HEK293T (cell line): Measurements from ENCODE around the gene LRMDA.

Experiments used
- BHLHE40 ChIP-seq: fragments of 450-650 bp; IDR thresholded peaks from 2 replicates; pipeline ENCODE4 v1.6.1; 2016; ENCODE audit warnings: mild to moderate bottlenecking, moderate library complexity, borderline replicate concordance
- ELF4 ChIP-seq: fragments of 450-650 bp; IDR thresholded peaks from 2 replicates; pipeline ENCODE4 v1.6.1; 2017; ENCODE audit warnings: antibody characterized with exemption
- FOXA1 ChIP-seq: fragments of 450-650 bp; IDR thresholded peaks from 2 replicates; pipeline ENCODE4 v1.6.1; 2016; ENCODE audit warnings: mild to moderate bottlenecking
- FOXM1 ChIP-seq: fragments of 450-650 bp; IDR thresholded peaks from 2 replicates; pipeline ENCODE4 v1.6.1; 2017; ENCODE audit warnings: mild to moderate bottlenecking, borderline replicate concordance
- HDGF ChIP-seq: fragments of 450-650 bp; IDR thresholded peaks from 2 replicates; pipeline ENCODE4 v1.6.1; 2017; ENCODE audit warnings: antibody characterized with exemption, borderline replicate concordance
- L3MBTL2 ChIP-seq: fragments of 450-650 bp; conservative IDR thresholded peaks from 2 replicates; pipeline ENCODE4 v1.6.1; 2016; ENCODE audit warnings: mild to moderate bottlenecking
- NFRKB ChIP-seq: fragments of 450-650 bp; IDR thresholded peaks from 2 replicates; pipeline ENCODE4 v1.6.1; 2016; ENCODE audit warnings: mild to moderate bottlenecking, moderate library complexity
- SUZ12 ChIP-seq: fragments of 450-650 bp; IDR thresholded peaks from 2 replicates; pipeline ENCODE4 v1.6.1; 2016; ENCODE audit warnings: mild to moderate bottlenecking
- TARDBP ChIP-seq: fragments of 450-650 bp; IDR thresholded peaks from 2 replicates; pipeline ENCODE4 v1.6.1; 2016

DNA sequence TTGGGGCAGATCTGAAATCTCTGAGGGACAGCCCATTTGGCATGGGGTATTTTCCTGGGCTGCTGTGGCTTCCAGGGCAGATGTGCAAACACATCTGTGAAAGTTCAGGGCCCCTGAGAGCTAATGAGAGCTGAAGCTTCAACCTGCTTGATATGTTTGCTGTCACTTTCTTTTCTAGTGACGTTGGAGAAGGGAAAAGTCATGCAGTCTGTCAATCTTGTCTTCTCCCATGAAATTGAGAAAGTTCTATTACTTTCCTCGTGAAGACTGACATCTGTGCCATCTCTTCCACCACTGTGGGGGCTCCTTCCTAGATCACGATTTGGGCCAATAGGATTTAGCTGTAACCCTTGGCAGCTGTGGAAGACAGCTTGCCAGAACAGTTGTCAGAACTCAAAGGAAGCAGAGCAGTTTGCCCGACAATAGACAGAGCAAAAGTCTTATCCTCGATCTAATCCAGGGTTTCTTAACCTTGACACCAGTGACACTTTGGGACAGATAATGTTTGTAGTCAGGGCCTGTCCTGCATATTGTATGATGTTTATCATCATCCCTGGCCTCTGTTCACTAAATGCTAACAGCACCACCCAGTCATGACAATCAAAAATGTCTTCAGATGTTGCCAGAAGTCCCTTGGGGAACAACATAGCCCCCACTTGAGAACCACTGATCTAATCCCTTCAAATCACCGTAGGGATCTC is 586.5 kb downstream of the LRMDA start:
- TF ChIP-seq NFRKB: no peak
- TF ChIP-seq FOXM1: no peak
- no peak for TF ChIP-seq SUZ12
- no peak for TF ChIP-seq ELF4
- no peak for TF ChIP-seq FOXA1
- no peak for TF ChIP-seq HDGF
- TF ChIP-seq TARDBP: no peak
- TF ChIP-seq L3MBTL2: no peak
- no peak for TF ChIP-seq BHLHE40
